NCI-H187 treated with DMSO at 0.1 percent for 48 hours (cell line): ENCODE results near the gene SAMM50.

Source experiments
- DNase-seq: peaks from one replicate; lab custom pipeline; 2025; lab: John Stamatoyannopoulos, UW

Gene SAMM50

DNA sequence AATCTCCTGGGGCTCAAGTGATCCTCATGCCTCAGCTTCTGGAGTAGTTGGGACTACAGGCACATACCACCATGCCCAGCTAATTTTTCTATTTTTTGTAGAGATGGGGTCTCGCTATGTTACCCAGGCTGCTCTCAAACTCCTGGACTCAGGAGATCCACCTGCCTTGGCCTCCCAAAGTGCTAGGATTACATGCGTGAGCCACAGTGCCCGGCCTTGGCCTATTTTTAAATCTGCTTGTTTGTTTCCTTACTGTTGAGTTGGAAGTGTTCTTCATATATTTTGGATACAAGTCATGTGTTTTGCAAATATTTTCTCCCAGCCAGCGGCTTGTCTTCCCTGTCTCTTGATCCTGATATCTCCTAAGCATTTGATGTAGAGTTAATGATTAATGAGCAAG is 73.8 kb downstream of the SAMM50 start:
- no peak for DNase-seq

DNA sequence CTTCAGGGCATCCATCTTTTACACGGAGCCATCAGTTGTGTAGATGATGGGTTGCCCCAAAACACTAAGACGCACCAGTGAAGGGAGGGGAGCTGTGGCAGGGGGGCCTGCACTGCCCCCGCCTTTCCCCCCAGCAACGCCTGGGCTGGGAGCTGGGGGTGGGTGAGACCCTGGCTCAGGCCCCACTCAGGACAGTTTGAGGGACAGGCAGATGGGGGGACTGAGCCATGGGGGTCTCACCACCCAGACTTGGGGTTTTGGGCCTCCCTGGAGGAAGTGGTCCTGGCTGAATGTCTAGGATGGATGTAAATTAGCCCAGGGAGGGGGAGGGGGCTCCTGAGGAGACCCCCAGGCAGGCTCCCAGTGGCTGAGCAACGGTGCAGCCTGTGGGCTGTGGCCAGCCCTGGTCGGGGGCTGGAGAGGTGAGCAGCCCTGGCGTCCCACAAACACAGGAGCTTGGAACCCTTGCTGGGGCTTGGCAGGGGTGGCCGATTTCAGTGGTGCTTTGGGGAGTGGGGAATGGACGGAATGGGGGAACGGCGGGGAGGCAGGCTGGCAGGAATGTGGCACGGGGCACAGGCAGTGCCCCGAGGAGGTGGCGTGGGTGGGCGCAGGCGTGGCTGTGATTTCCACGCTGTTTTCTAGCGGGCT is 74.9 kb downstream of the SAMM50 start:
- DNase-seq, result no peak

GRCh38 chr22:44030702-44031082 is 75.5 kb downstream of the SAMM50 start:
- no peak for DNase-seq

DNA sequence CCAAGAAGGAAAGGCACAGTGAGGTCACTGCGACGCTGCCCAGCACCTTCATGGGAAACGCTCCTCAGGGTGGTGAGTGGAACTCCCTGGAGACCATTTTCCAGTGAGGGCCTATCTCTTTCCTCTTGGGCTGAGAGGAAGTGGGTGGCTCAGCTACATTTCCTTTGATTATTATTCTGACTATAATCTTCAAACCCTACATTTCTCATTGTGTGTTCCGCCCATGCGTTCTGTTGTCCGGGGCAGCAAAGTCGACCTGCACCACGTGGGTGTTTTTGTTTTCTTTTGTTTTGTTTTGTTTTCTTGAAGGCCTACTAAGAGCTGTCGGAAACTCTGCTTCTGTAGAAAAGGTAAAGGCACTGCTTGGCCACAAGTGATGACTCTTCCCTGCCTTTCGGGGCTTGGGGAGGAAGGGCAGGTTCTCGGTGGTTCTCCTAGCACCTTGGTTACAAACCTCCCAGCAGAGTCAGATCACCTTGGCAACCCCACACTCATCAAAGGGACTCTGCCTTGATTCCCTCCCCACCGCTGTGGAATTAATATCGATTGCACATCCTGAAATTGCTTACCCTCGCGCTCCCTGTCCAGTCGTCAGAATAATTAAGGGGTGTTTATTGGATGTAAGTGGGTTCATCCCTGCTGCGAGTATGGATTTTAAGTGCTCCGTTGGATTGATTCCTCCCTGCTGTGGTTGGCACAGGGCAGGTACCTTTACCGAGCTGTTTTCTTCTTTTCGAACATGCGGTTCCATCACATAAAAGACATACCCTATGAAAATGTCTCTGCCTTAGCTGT is 76.1 kb downstream of the SAMM50 start:
- DNase-seq, result no peak

GRCh38 chr22:44032126-44032730 is 77.0 kb downstream of the SAMM50 start:
- no peak for DNase-seq

- no peak for DNase-seq
These were observed 78.0 kb downstream of the SAMM50 start for GRCh38 chr22:44033287-44033686.

- DNase-seq, result peak; percentile 15
These were observed 78.5 kb downstream of the SAMM50 start for GRCh38 chr22:44033694-44034093.

DNA sequence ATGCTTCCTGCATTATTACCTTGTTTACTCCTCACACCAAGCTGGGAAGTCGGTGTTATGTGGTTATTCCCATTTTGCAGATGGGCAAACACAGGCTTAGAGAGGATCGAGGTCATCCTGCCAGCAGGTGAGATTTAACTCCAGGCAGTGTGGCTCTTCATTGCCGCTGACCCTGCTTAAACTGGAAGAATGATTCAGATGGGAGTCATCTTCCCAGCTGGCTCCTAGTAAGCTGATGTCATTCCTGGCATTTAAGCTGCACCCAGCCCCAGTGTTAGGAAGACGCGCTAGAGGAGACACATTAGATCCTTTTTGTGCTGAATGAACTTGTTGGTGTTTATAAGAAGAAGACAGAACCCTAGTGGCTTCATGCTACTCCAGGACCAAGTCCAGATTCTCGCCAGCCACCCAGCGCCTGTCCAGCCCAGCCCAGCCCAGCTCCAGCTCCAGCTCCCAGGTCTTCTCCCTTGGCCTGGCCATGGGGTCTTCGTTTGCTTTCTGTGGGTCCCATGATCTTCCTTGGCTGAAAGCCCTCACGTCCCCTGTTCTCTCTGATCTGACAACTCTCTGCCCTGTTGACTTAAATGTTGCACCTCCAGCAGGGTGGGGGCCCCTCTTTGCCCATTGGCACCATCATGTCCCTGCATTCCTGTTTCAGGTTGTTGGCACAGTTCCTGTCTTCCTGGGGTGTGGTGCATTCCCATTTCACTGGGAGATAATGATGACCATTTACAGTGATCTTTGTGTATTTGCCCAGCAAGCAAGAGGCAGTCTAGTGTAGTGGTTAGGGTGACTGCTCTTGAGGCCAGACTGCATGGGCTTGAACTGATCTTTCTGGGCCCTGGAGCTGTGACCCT is 82.5 kb downstream of the SAMM50 start:
- no peak for DNase-seq

GRCh38 chr22:44039566-44040171 is 84.4 kb downstream of the SAMM50 start:
- DNase-seq, result no peak

GRCh38 chr22:44042249-44043218 is 87.3 kb downstream of the SAMM50 start:
- no peak for DNase-seq

DNA sequence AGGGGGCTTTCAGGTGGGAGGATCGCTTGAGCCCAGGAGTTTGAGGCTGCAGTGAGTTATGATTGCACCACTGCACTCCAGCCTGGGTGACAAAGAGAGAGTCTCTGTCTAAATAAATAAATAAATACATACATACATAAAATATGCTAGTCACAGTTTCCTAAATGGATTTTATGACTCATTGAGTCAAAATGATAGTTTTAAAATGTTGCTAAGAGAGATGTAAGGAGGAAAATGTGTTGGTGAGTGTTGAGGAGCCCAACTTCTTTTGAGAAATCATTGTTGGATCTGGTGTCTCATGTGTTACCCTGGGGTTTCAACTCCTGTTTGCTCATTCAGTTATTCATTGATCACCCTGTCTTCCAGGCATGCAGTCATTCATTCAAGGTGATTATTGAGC is 89.9 kb downstream of the SAMM50 start:
- DNase-seq, result no peak
